SK-N-SH (cell line): ENCODE measurements around the gene SPON1.

ENCODE experiments used
- CHD2 ChIP-seq: fragments of 150-350 bp; IDR thresholded peaks from 2 replicates; pipeline ENCODE4 v1.6.1; 2018; ENCODE audit warnings: low read length; ENCODE audit not compliant: partially characterized antibody
- CTCF ChIP-seq: fragments of 200-600 bp; sonication (generic); IDR thresholded peaks from 2 replicates; pipeline ENCODE4 v1.6.1; 2017; ENCODE audit warnings: antibody characterized with exemption, mild to moderate bottlenecking, moderate library complexity
- EZH2phosphoT487 ChIP-seq: fragments of 200-600 bp; sonication (generic); IDR thresholded peaks from 2 replicates; pipeline ENCODE4 v1.6.1; 2017; ENCODE audit warnings: low read depth, mixed run types, mild to moderate bottlenecking, antibody characterized with exemption, moderate library complexity, borderline replicate concordance
- MAX ChIP-seq: IDR thresholded peaks from 2 replicates; pipeline ENCODE4 v1.4.0; 2012; ENCODE audit warnings: low read depth
- NFIC ChIP-seq: IDR thresholded peaks from 2 replicates; pipeline ENCODE4 v1.4.0; 2012; ENCODE audit warnings: borderline replicate concordance
- NRF1 ChIP-seq: IDR thresholded peaks from 2 replicates; pipeline ENCODE4 v1.6.1; 2012; ENCODE audit warnings: low read depth, mild to moderate bottlenecking, low read length
- RAD21 ChIP-seq: IDR thresholded peaks from 2 replicates; pipeline ENCODE4 v1.6.1; 2012; ENCODE audit warnings: mild to moderate bottlenecking, low read length
- REST ChIP-seq: IDR thresholded peaks from 2 replicates; pipeline ENCODE4 v1.6.1; 2012; ENCODE audit warnings: mild to moderate bottlenecking, low read depth, low read length, moderate library complexity
- RFX5 ChIP-seq: IDR thresholded peaks from 2 replicates; pipeline ENCODE4 v1.6.1; 2012; ENCODE audit warnings: mild to moderate bottlenecking, improper control_type of control experiment, low read length
- SIN3A ChIP-seq: IDR thresholded peaks from 2 replicates; pipeline ENCODE4 v1.6.1; 2012; ENCODE audit warnings: low read depth, mild to moderate bottlenecking, low read length, moderate library complexity, borderline replicate concordance
- TAF1 ChIP-seq: IDR thresholded peaks from 2 replicates; pipeline ENCODE4 v1.6.1; 2012; ENCODE audit warnings: low read depth, mild to moderate bottlenecking, low read length, moderate library complexity, borderline replicate concordance
- ZBTB33 ChIP-seq: IDR thresholded peaks from 2 replicates; pipeline ENCODE4 v1.4.0; 2012; ENCODE audit warnings: low read depth, borderline replicate concordance

GRCh38 chr11:14266622-14267021 is 304.1 kb downstream of the SPON1 start:
- TF ChIP-seq CTCF (no peak), REST (no peak), SIN3A (no peak), EZH2phosphoT487 (no peak), NRF1 (no peak), RFX5 (no peak), NFIC (no peak), CHD2 (no peak), RAD21 (no peak), ZBTB33 (no peak), TAF1 (no peak), MAX (no peak)
